T-cell (primary cell): Measurements from ENCODE around the gene CELA2B. TPM values are rescaled to one million over a fixed set of nuclear protein-coding genes. Genes with fewer than 3 reads are reported as not detected.
"Not testable (repeated sequence)": the region's sequence is repeated elsewhere in the genome, so short reads cannot be mapped to it uniquely, and the experiment has no call there.

Source experiments
- ATAC-seq, 4 experiments: fragments of 200-7000 bp in 3 of 4; fragments of 150-1000 bp in 1 of 4; cut with Tn5 transposase; replicated peaks in 1 of 4; 1 replicate in 3 of 4; 2 replicates in 1 of 4; pipeline ENCODE4 v1.10.0; 2021; ENCODE audit warnings: moderate library complexity in 3 of 4, mild to moderate bottlenecking in 2 of 4, moderate number of reproducible peaks in 1 of 4
- CTCF ChIA-PET, 2 donors: fragments of 300-600 bp; sonication (Branson Sonifier 250); formaldehyde crosslinking; loops; one replicate each; lab custom pipeline; 2022; ENCODE audit warnings: antibody characterized with exemption in 2 of 2; lab: Charles Lee
- POLR2A ChIA-PET, 2 donors: fragments of 300-600 bp; sonication (Branson Sonifier 250); formaldehyde crosslinking; loops; one replicate each; lab custom pipeline; 2022; ENCODE audit warnings: antibody characterized with exemption in 2 of 2; lab: Charles Lee
- DNase-seq, 35 experiments: peaks; one replicate each; pipeline versions ENCODE4 v3.0.0 to v3.0.0-alpha.2; 2013 to 2023
- H3K27ac ChIP-seq: one replicate; pipeline ENCODE4 v1.5.1; 2013; ENCODE audit warnings: low read length
- H3K27me3 ChIP-seq, 2 experiments: replicated peaks in 1 of 2; 1 replicate in 1 of 2; 2 replicates in 1 of 2; pipeline versions ENCODE4 v1.6.1 to v1.7.0; 2013; ENCODE audit warnings: low read length in 1 of 2, mixed read lengths in 1 of 2; ENCODE audit not compliant: control insufficient read depth in 2 of 2, insufficient read depth in 2 of 2; ENCODE audit errors: extremely low read depth in 1 of 2
- H3K36me3 ChIP-seq, 2 donors: 1 replicate in 1 of 2; 2 replicates in 1 of 2; pipeline versions ENCODE4 v1.6.1 to v1.7.0; 2013; ENCODE audit warnings: low read length in 1 of 2; ENCODE audit not compliant: control insufficient read depth in 2 of 2, insufficient read depth in 1 of 2; ENCODE audit errors: extremely low read depth in 1 of 2
- H3K4me1 ChIP-seq, 2 experiments: 1 replicate in 1 of 2; 2 replicates in 1 of 2; pipeline versions ENCODE4 v1.6.1 to v1.7.0; 2013; ENCODE audit warnings: low read length in 2 of 2, mixed read lengths in 1 of 2; ENCODE audit not compliant: insufficient read depth in 2 of 2, control insufficient read depth in 1 of 2; ENCODE audit errors: extremely low read depth in 1 of 2
- H3K4me3 ChIP-seq, 2 donors: 1 replicate in 1 of 2; 2 replicates in 1 of 2; pipeline versions ENCODE4 v1.5.1 to v1.7.0; 2013; ENCODE audit warnings: mild to moderate bottlenecking in 2 of 2, low read length in 1 of 2, moderate library complexity in 1 of 2; ENCODE audit not compliant: control insufficient read depth in 1 of 2; ENCODE audit errors: extremely low read depth in 1 of 2
- H3K9me3 ChIP-seq: 2 replicates; pipeline ENCODE4 v1.7.0; 2013
- H3K27ac Mint-ChIP-seq, 2 donors: one replicate each; pipeline ENCODE4 v1.8.0; 2020 to 2021; ENCODE audit warnings: mild to moderate bottlenecking in 2 of 2, mixed read lengths in 2 of 2
- H3K27me3 Mint-ChIP-seq, 2 donors: one replicate each; pipeline ENCODE4 v1.8.0; 2021 to 2022; ENCODE audit warnings: mixed read lengths in 2 of 2
- H3K36me3 Mint-ChIP-seq: one replicate; pipeline ENCODE4 v1.8.0; 2021; ENCODE audit warnings: mixed read lengths
- H3K4me1 Mint-ChIP-seq, 3 donors: one replicate each; pipeline ENCODE4 v1.8.0; 2020 to 2022; ENCODE audit warnings: mixed read lengths in 3 of 3, mild to moderate bottlenecking in 1 of 3
- H3K4me3 Mint-ChIP-seq, 3 donors: one replicate each; pipeline ENCODE4 v1.8.0; 2020 to 2022; ENCODE audit warnings: mild to moderate bottlenecking in 3 of 3, mixed read lengths in 3 of 3, moderate library complexity in 3 of 3
- H3K9me3 Mint-ChIP-seq, 3 donors: one replicate each; pipeline ENCODE4 v1.8.0; 2020 to 2022; ENCODE audit warnings: mixed read lengths in 3 of 3
- WGBS: methylation state at CpG from one replicate; pipeline ENCODE4 v1.1.5; 2013; ENCODE audit warnings: missing lambda C conversion rate; ENCODE audit not compliant: insufficient coverage; 5-methylcytosine and 5-hydroxymethylcytosine counted together
- total RNA-seq, 35 experiments: library from RNA in 6 of 35; stranded (reverse) in 6 of 35; fragments of 120-200 nt in 1 of 35; gene quantifications; one replicate each; pipeline versions ENCODE4 v1.2.1 to v1.2.4 and lab custom pipeline; 2013 to 2026

The CELA2B gene
- total RNA-seq, 5 donors from 2014 or later (not counting 1 experiment from before 2014, with no cell fraction given): 0.30 to 0.41 TPM; not detected in 3

GRCh38 chr1:15510611-15511405 lies 34.9 kb downstream of the CELA2B start:
- Mint-ChIP-seq H3K27ac (no peak overlapping the region), H3K4me1 (peaks cover 12 to 24% (median 20%) of the 10 kb centered on the region in 3 donors), H3K36me3 (peaks cover 46% of the 10 kb centered on the region), H3K9me3 (no peaks in the 10 kb centered on the region), H3K4me3 (no peak overlapping the region), H3K27me3 (no peaks in the 10 kb centered on the region)
- POLR2A ChIA-PET: no interaction called here
- H3K4me1 ChIP-seq: peaks cover 2 to 7% of the 10 kb centered on the region in 2 experiments
- WGBS: 99% methylated on average over 7 of the region's 8 CpGs
- peaks cover 0 to 15% of the 10 kb centered on the region in 2 donors for H3K36me3 ChIP-seq
- H3K27ac ChIP-seq: no peak overlapping the region
- no peaks in the 10 kb centered on the region for H3K27me3 ChIP-seq
- H3K4me3 ChIP-seq: no peak overlapping the region
- DNase-seq (no peak), ATAC-seq (no peak)
- no peaks in the 10 kb centered on the region for H3K9me3 ChIP-seq
- CTCF ChIA-PET: no interaction called here

GRCh38 chr1:15513192-15513591 lies 37.3 kb downstream of the CELA2B start:
- Histone ChIP-seq H3K9me3 (no peaks in the 10 kb centered on the region), H3K27ac (no peak overlapping the region), H3K4me3 (no peak overlapping the region), H3K4me1 (peaks cover 2 to 7% of the 10 kb centered on the region in 2 experiments), H3K27me3 (no peaks in the 10 kb centered on the region), H3K36me3 (peaks cover 3 to 6% of the 10 kb centered on the region in 2 donors)
- no peak overlapping the region for H3K27ac Mint-ChIP-seq
- peaks cover 18 to 28% (median 24%) of the 10 kb centered on the region in 3 donors for H3K4me1 Mint-ChIP-seq
- DNase-seq: no peak
- ATAC-seq: no peak
- no peak overlapping the region for H3K4me3 Mint-ChIP-seq
- 94% methylated on average over 3 of the region's 4 CpGs for WGBS
- H3K9me3 Mint-ChIP-seq: no peaks in the 10 kb centered on the region
- ChIA-PET CTCF (interaction anchor here in 1 of 2 donors (0.6 kb wide), 1 partner anchor 152 kb away, joined by 3 read pairs; no protein-coding TSS in a partner anchor), POLR2A (no interaction called here)
- H3K27me3 Mint-ChIP-seq: no peaks in the 10 kb centered on the region
- H3K36me3 Mint-ChIP-seq: peaks cover 56% of the 10 kb centered on the region

- Histone ChIP-seq H3K4me3 (no peak overlapping the region), H3K27me3 (no peaks in the 10 kb centered on the region), H3K27ac (no peak overlapping the region), H3K4me1 (peaks cover 2 to 7% of the 10 kb centered on the region in 2 experiments), H3K36me3 (peaks cover 3 to 6% of the 10 kb centered on the region in 2 donors), H3K9me3 (no peaks in the 10 kb centered on the region)
- ATAC-seq (no peak), DNase-seq (no peak)
- Mint-ChIP-seq H3K27ac (no peak overlapping the region), H3K4me1 (peaks cover 18 to 31% (median 24%) of the 10 kb centered on the region in 3 donors), H3K27me3 (no peaks in the 10 kb centered on the region), H3K9me3 (no peaks in the 10 kb centered on the region), H3K36me3 (peaks cover 59% of the 10 kb centered on the region), H3K4me3 (no peak overlapping the region)
- WGBS: 94% methylated on average over 2 of the region's 3 CpGs
- POLR2A ChIA-PET: no interaction called here
- CTCF ChIA-PET: no interaction called here
Observed at GRCh38 chr1:15513919-15514318, 38.0 kb downstream of the CELA2B start.

GRCh38 chr1:15514557-15514956 lies 38.7 kb downstream of the CELA2B start:
- H3K36me3 Mint-ChIP-seq: peaks cover 59% of the 10 kb centered on the region
- 100% methylated on average over 1 of the region's 5 CpGs for WGBS

GRCh38 chr1:15515022-15515663 lies 39.2 kb downstream of the CELA2B start:
- POLR2A ChIA-PET: no interaction called here
- CTCF ChIA-PET: no interaction called here
- Mint-ChIP-seq H3K27ac (peak overlapping the region; percentile 5 to 22), H3K27me3 (no peaks in the 10 kb centered on the region), H3K9me3 (no peaks in the 10 kb centered on the region), H3K36me3 (peaks cover 59% of the 10 kb centered on the region), H3K4me1 (peaks cover 18 to 35% (median 24%) of the 10 kb centered on the region in 3 donors), H3K4me3 (no peak overlapping the region)
- H3K4me1 ChIP-seq: peaks cover 2 to 7% of the 10 kb centered on the region in 2 experiments
- no peak overlapping the region for H3K4me3 ChIP-seq
- H3K27me3 ChIP-seq: no peaks in the 10 kb centered on the region
- peaks cover 3 to 6% of the 10 kb centered on the region in 2 donors for H3K36me3 ChIP-seq
- DNase-seq (no peak), ATAC-seq (no peak)
- 10% methylated on average over 1 of the region's 2 CpGs for WGBS
- H3K9me3 ChIP-seq: no peaks in the 10 kb centered on the region
- no peak overlapping the region for H3K27ac ChIP-seq

More at GRCh38 chr1:15514557-15514956, 38.7 kb downstream of the CELA2B start:
- H3K27me3 Mint-ChIP-seq, H3K36me3 ChIP-seq, H3K9me3 Mint-ChIP-seq, H3K4me3 Mint-ChIP-seq, H3K27me3 ChIP-seq, H3K9me3 ChIP-seq, H3K4me3 ChIP-seq, CTCF ChIA-PET, POLR2A ChIA-PET, H3K4me1 ChIP-seq, ATAC-seq, H3K27ac ChIP-seq, DNase-seq: not testable (repeated sequence)
- H3K27ac Mint-ChIP-seq: peak overlapping the region in 1 of 2 donors; percentile 56
- peaks cover 18 to 33% (median 24%) of the 10 kb centered on the region in 3 donors for H3K4me1 Mint-ChIP-seq

GRCh38 chr1:15519625-15520024 lies 43.7 kb downstream of the CELA2B start:
- no peak overlapping the region for H3K27ac ChIP-seq
- Mint-ChIP-seq H3K4me3 (no peak overlapping the region), H3K9me3 (no peaks in the 10 kb centered on the region), H3K27me3 (no peaks in the 10 kb centered on the region), H3K36me3 (peaks cover 34% of the 10 kb centered on the region), H3K4me1 (peaks cover 29 to 47% (median 37%) of the 10 kb centered on the region in 3 donors), H3K27ac (no peak overlapping the region)
- no peak for ATAC-seq
- WGBS: 93% methylated on average over 2 of the region's 3 CpGs
- no peak for DNase-seq
- no peaks in the 10 kb centered on the region for H3K9me3 ChIP-seq
- H3K4me3 ChIP-seq: no peak overlapping the region
- H3K27me3 ChIP-seq: no peaks in the 10 kb centered on the region
- ChIA-PET CTCF (no interaction called here), POLR2A (no interaction called here)
- H3K4me1 ChIP-seq: peaks cover 8 to 20% of the 10 kb centered on the region in 2 experiments
- peaks cover 2 to 3% of the 10 kb centered on the region in 2 donors for H3K36me3 ChIP-seq
